ENCODE measurements around the gene GLI2.

Gene GLI2

GRCh38 chr2:120740765-120741524 lies 5.3 kb downstream of the GLI2 start:
- TF ChIP-seq HDGF (IDR thresholded peaks at IDR 0.05; ENCODE audit: borderline replicate concordance) (0 out of 2 replicates have a peak, but pooled peaks have one; percentile 54), TARDBP (IDR thresholded peaks at IDR 0.05) (no peak)
- POLR2A ChIA-PET, result interaction anchor here (0.8 to 1.9 kb wide), 7 partner anchors 10 to 334 kb away, joined by 3 to 5 read pairs (median 4); no protein-coding TSS in a partner anchor
- DNase-seq (ENCODE audit: extremely low spot score), result peak; percentile 64
- CTCF ChIA-PET, result interaction anchor here (0.5 to 0.7 kb wide), 3 partner anchors 18 to 354 kb away, joined by 3 to 4 read pairs (median 3); no protein-coding TSS in a partner anchor

- POLR2A ChIA-PET, result interaction anchor here (0.9 to 1.9 kb wide), 5 partner anchors 9 to 199 kb away, joined by 3 to 4 read pairs (median 4); no protein-coding TSS in a partner anchor
- CTCF ChIA-PET, result no interaction called here
- no peak for TF ChIP-seq PKNOX1 (IDR thresholded peaks at IDR 0.05)
- TF ChIP-seq LEF1 (IDR thresholded peaks at IDR 0.05; ENCODE audit: borderline replicate concordance), result peak; percentile 14; the same call in 1 of the 2 replicates
- no peak for DNase-seq (ENCODE audit: extremely low spot score)
These were observed 6.2 kb downstream of the GLI2 start for GRCh38 chr2:120741571-120742561.

- TF ChIP-seq CTBP1 (IDR thresholded peaks at IDR 0.05; ENCODE audit: borderline replicate concordance) (no peak), SP1 (IDR thresholded peaks at IDR 0.05) (no peak), NFRKB (IDR thresholded peaks at IDR 0.05) (no peak), L3MBTL2 (conservative IDR thresholded peaks at IDR 0.05) (no peak), ZNF384 (IDR thresholded peaks at IDR 0.05) (no peak), BHLHE40 (IDR thresholded peaks at IDR 0.05; ENCODE audit: borderline replicate concordance) (no peak), PKNOX1 (IDR thresholded peaks at IDR 0.05) (no peak)
- POLR2A ChIA-PET, result no interaction called here
These were observed 8.0 kb downstream of the GLI2 start for GRCh38 chr2:120743657-120744056.

GRCh38 chr2:120744817-120745216 lies 9.1 kb downstream of the GLI2 start:
- TF ChIP-seq FOXK2 (IDR thresholded peaks at IDR 0.05) (no peak), FOXM1 (IDR thresholded peaks at IDR 0.05; ENCODE audit: borderline replicate concordance) (no peak), FOXA1 (IDR thresholded peaks at IDR 0.05) (no peak), TARDBP (IDR thresholded peaks at IDR 0.05) (no peak), ZNF384 (IDR thresholded peaks at IDR 0.05) (no peak), HDGF (IDR thresholded peaks at IDR 0.05; ENCODE audit: borderline replicate concordance) (no peak), BHLHE40 (IDR thresholded peaks at IDR 0.05; ENCODE audit: borderline replicate concordance) (no peak), SP1 (IDR thresholded peaks at IDR 0.05) (no peak)
- ChIA-PET POLR2A (no interaction called here), CTCF (no interaction called here)
- no peak for DNase-seq (ENCODE audit: extremely low spot score)

More at GRCh38 chr2:120743657-120744056, 8.0 kb downstream of the GLI2 start:
- CTCF ChIA-PET, result no interaction called here
- no peak for DNase-seq (ENCODE audit: extremely low spot score)

- no peak for DNase-seq (ENCODE audit: extremely low spot score)
- ChIA-PET POLR2A (no interaction called here), CTCF (no interaction called here)
- no peak for TF ChIP-seq FOXK2 (IDR thresholded peaks at IDR 0.05)
These were observed 9.9 kb downstream of the GLI2 start for GRCh38 chr2:120745420-120746111.

- DNase-seq (ENCODE audit: extremely low spot score), result no peak
- ChIA-PET POLR2A (no interaction called here), CTCF (no interaction called here)
- no peak for TF ChIP-seq ARNT (IDR thresholded peaks at IDR 0.05)
- TF ChIP-seq NFRKB (IDR thresholded peaks at IDR 0.05), result no peak
- no peak for TF ChIP-seq FOXK2 (IDR thresholded peaks at IDR 0.05)
- TF ChIP-seq SUZ12 (IDR thresholded peaks at IDR 0.05), result no peak
- no peak for TF ChIP-seq LEF1 (IDR thresholded peaks at IDR 0.05; ENCODE audit: borderline replicate concordance)
- no peak for TF ChIP-seq CTBP1 (IDR thresholded peaks at IDR 0.05; ENCODE audit: borderline replicate concordance)
- no peak for TF ChIP-seq SP1 (IDR thresholded peaks at IDR 0.05)
- TF ChIP-seq FOXA1 (IDR thresholded peaks at IDR 0.05), result no peak
- TF ChIP-seq FOXM1 (IDR thresholded peaks at IDR 0.05; ENCODE audit: borderline replicate concordance), result no peak
- TF ChIP-seq BHLHE40 (IDR thresholded peaks at IDR 0.05; ENCODE audit: borderline replicate concordance), result no peak
- no peak for TF ChIP-seq PKNOX1 (IDR thresholded peaks at IDR 0.05)
- no peak for TF ChIP-seq HDGF (IDR thresholded peaks at IDR 0.05; ENCODE audit: borderline replicate concordance)
- no peak for TF ChIP-seq ZNF384 (IDR thresholded peaks at IDR 0.05)
- TF ChIP-seq ELF4 (IDR thresholded peaks at IDR 0.05), result no peak
- TF ChIP-seq L3MBTL2 (conservative IDR thresholded peaks at IDR 0.05), result no peak
- no peak for TF ChIP-seq TARDBP (IDR thresholded peaks at IDR 0.05)
These were observed 10.5 kb downstream of the GLI2 start for GRCh38 chr2:120746144-120746543.
